Measurements from ENCODE around the gene AKAP13.

- TF ChIP-seq GATA2 (IDR thresholded peaks at IDR 0.05; ENCODE audit: low read depth, low read length) (no peak), GATA3 (IDR thresholded peaks at IDR 0.05; ENCODE audit: low read depth, low read length) (no peak)
These were observed 344.6 kb downstream of the AKAP13 start for GRCh38 chr15:85725019-85725418.
